Measurements from ENCODE around the gene MLF2.

MLF2 gene

GRCh38 chr12:6763380-6763779 lies 10.4 kb upstream of the MLF2 start:
- peaks cover 26% of the 10 kb centered on the region for H3K4me1 ChIP-seq (ENCODE audit: control insufficient read depth, insufficient read depth, low read length, poor library complexity, severe bottlenecking)
- H3K36me3 ChIP-seq (ENCODE audit: control insufficient read depth, insufficient read depth, low read length), result no peaks in the 10 kb centered on the region
- H3K9me3 ChIP-seq (ENCODE audit: control insufficient read depth, low read length), result no peaks in the 10 kb centered on the region
- peak overlapping the region; percentile 22 for H3K4me3 ChIP-seq (ENCODE audit: extremely low read depth, insufficient read depth, low read length, poor library complexity, severe bottlenecking)
- 64 to 90% methylated on average over 2 to 3 of the region's 4 CpGs for WGBS, 2 experiments (ENCODE audit: insufficient coverage in 2 of 2)
- H3K27ac ChIP-seq (ENCODE audit: low read depth, low read length, severe bottlenecking), result peak overlapping the region; percentile 92

GRCh38 chr12:6759741-6760140 lies 6.8 kb upstream of the MLF2 start:
- Histone ChIP-seq H3K9me3 (ENCODE audit: control insufficient read depth, low read length) (no peaks in the 10 kb centered on the region), H3K4me3 (ENCODE audit: extremely low read depth, insufficient read depth, low read length, poor library complexity, severe bottlenecking) (no peak overlapping the region), H3K4me1 (ENCODE audit: control insufficient read depth, insufficient read depth, low read length, poor library complexity, severe bottlenecking) (peaks cover 11% of the 10 kb centered on the region), H3K27ac (ENCODE audit: low read depth, low read length, severe bottlenecking) (no peak overlapping the region), H3K36me3 (ENCODE audit: control insufficient read depth, insufficient read depth, low read length) (no peaks in the 10 kb centered on the region)
- 91% methylated on average over 5 of the region's 5 CpGs for WGBS, 2 experiments (ENCODE audit: insufficient coverage in 2 of 2)

GRCh38 chr12:6758506-6759095 lies 5.7 kb upstream of the MLF2 start:
- H3K9me3 ChIP-seq (ENCODE audit: control insufficient read depth, low read length), result no peaks in the 10 kb centered on the region
- peaks cover 10% of the 10 kb centered on the region for H3K4me1 ChIP-seq (ENCODE audit: control insufficient read depth, insufficient read depth, low read length, poor library complexity, severe bottlenecking)
- H3K4me3 ChIP-seq (ENCODE audit: extremely low read depth, insufficient read depth, low read length, poor library complexity, severe bottlenecking), result no peak overlapping the region
- no peaks in the 10 kb centered on the region for H3K36me3 ChIP-seq (ENCODE audit: control insufficient read depth, insufficient read depth, low read length)
- WGBS, 2 experiments (ENCODE audit: insufficient coverage in 2 of 2), result 83 to 95% methylated on average over 9 of the region's 9 CpGs
- H3K27ac ChIP-seq (ENCODE audit: low read depth, low read length, severe bottlenecking), result no peak overlapping the region

GRCh38 chr12:6757028-6757690 lies 4.2 kb upstream of the MLF2 start:
- Histone ChIP-seq H3K4me3 (ENCODE audit: extremely low read depth, insufficient read depth, low read length, poor library complexity, severe bottlenecking) (no peak overlapping the region), H3K4me1 (ENCODE audit: control insufficient read depth, insufficient read depth, low read length, poor library complexity, severe bottlenecking) (peaks cover 5% of the 10 kb centered on the region), H3K36me3 (ENCODE audit: control insufficient read depth, insufficient read depth, low read length) (no peaks in the 10 kb centered on the region), H3K9me3 (ENCODE audit: control insufficient read depth, low read length) (no peaks in the 10 kb centered on the region), H3K27ac (ENCODE audit: low read depth, low read length, severe bottlenecking) (no peak overlapping the region)
- WGBS, 2 experiments (ENCODE audit: insufficient coverage in 2 of 2), result 91 to 94% methylated on average over 7 to 8 of the region's 8 CpGs

GRCh38 chr12:6754411-6754810 lies 1.5 kb upstream of the MLF2 start:
- Histone ChIP-seq H3K4me3 (ENCODE audit: extremely low read depth, insufficient read depth, low read length, poor library complexity, severe bottlenecking) (no peak overlapping the region), H3K4me1 (ENCODE audit: control insufficient read depth, insufficient read depth, low read length, poor library complexity, severe bottlenecking) (peaks cover 11% of the 10 kb centered on the region), H3K9me3 (ENCODE audit: control insufficient read depth, low read length) (no peaks in the 10 kb centered on the region), H3K27ac (ENCODE audit: low read depth, low read length, severe bottlenecking) (no peak overlapping the region), H3K36me3 (ENCODE audit: control insufficient read depth, insufficient read depth, low read length) (peaks cover 27% of the 10 kb centered on the region)
- 90 to 96% methylated on average over 2 of the region's 2 CpGs for WGBS, 2 experiments (ENCODE audit: insufficient coverage in 2 of 2)

GRCh38 chr12:6753772-6754356 lies 923 bp upstream of the MLF2 start:
- H3K4me3 ChIP-seq (ENCODE audit: extremely low read depth, insufficient read depth, low read length, poor library complexity, severe bottlenecking), result peak overlapping the region; percentile 99
- 6 to 7% methylated on average over 3 to 5 of the region's 7 CpGs for WGBS, 2 experiments (ENCODE audit: insufficient coverage in 2 of 2)
- H3K4me1 ChIP-seq (ENCODE audit: control insufficient read depth, insufficient read depth, low read length, poor library complexity, severe bottlenecking), result peaks cover 11% of the 10 kb centered on the region
- H3K27ac ChIP-seq (ENCODE audit: low read depth, low read length, severe bottlenecking), result peak overlapping the region; percentile 57
- no peaks in the 10 kb centered on the region for H3K9me3 ChIP-seq (ENCODE audit: control insufficient read depth, low read length)
- peaks cover 32% of the 10 kb centered on the region for H3K36me3 ChIP-seq (ENCODE audit: control insufficient read depth, insufficient read depth, low read length)

- Histone ChIP-seq H3K4me3 (ENCODE audit: extremely low read depth, insufficient read depth, low read length, poor library complexity, severe bottlenecking) (peak overlapping the region; percentile 99), H3K4me1 (ENCODE audit: control insufficient read depth, insufficient read depth, low read length, poor library complexity, severe bottlenecking) (peaks cover 11% of the 10 kb centered on the region), H3K9me3 (ENCODE audit: control insufficient read depth, low read length) (no peaks in the 10 kb centered on the region), H3K36me3 (ENCODE audit: control insufficient read depth, insufficient read depth, low read length) (peaks cover 47% of the 10 kb centered on the region), H3K27ac (ENCODE audit: low read depth, low read length, severe bottlenecking) (peak overlapping the region; percentile 98)
- 6 to 8% methylated on average over 17 to 23 of the region's 24 CpGs for WGBS, 2 experiments (ENCODE audit: insufficient coverage in 2 of 2)
These were observed 597 bp downstream of the MLF2 start for GRCh38 chr12:6752167-6752920.

GRCh38 chr12:6751767-6752166 lies 1.2 kb downstream of the MLF2 start:
- peaks cover 11% of the 10 kb centered on the region for H3K4me1 ChIP-seq (ENCODE audit: control insufficient read depth, insufficient read depth, low read length, poor library complexity, severe bottlenecking)
- no peak overlapping the region for H3K27ac ChIP-seq (ENCODE audit: low read depth, low read length, severe bottlenecking)
- peaks cover 53% of the 10 kb centered on the region for H3K36me3 ChIP-seq (ENCODE audit: control insufficient read depth, insufficient read depth, low read length)
- H3K4me3 ChIP-seq (ENCODE audit: extremely low read depth, insufficient read depth, low read length, poor library complexity, severe bottlenecking), result peak overlapping the region; percentile 99
- WGBS, 2 experiments (ENCODE audit: insufficient coverage in 2 of 2), result 92 to 94% methylated on average over 6 of the region's 7 CpGs
- H3K9me3 ChIP-seq (ENCODE audit: control insufficient read depth, low read length), result no peaks in the 10 kb centered on the region

GRCh38 chr12:6750506-6750905 lies 2.4 kb downstream of the MLF2 start:
- 94 to 100% methylated on average over 2 to 3 of the region's 4 CpGs for WGBS, 2 experiments (ENCODE audit: insufficient coverage in 2 of 2)
- no peaks in the 10 kb centered on the region for H3K9me3 ChIP-seq (ENCODE audit: control insufficient read depth, low read length)
- H3K4me1 ChIP-seq (ENCODE audit: control insufficient read depth, insufficient read depth, low read length, poor library complexity, severe bottlenecking), result peaks cover 11% of the 10 kb centered on the region
- H3K36me3 ChIP-seq (ENCODE audit: control insufficient read depth, insufficient read depth, low read length), result peaks cover 65% of the 10 kb centered on the region
- H3K27ac ChIP-seq (ENCODE audit: low read depth, low read length, severe bottlenecking), result no peak overlapping the region
- no peak overlapping the region for H3K4me3 ChIP-seq (ENCODE audit: extremely low read depth, insufficient read depth, low read length, poor library complexity, severe bottlenecking)

GRCh38 chr12:6748761-6749160 lies 4.2 kb downstream of the MLF2 start:
- Histone ChIP-seq H3K9me3 (ENCODE audit: control insufficient read depth, low read length) (no peaks in the 10 kb centered on the region), H3K4me3 (ENCODE audit: extremely low read depth, insufficient read depth, low read length, poor library complexity, severe bottlenecking) (no peak overlapping the region), H3K27ac (ENCODE audit: low read depth, low read length, severe bottlenecking) (no peak overlapping the region), H3K4me1 (ENCODE audit: control insufficient read depth, insufficient read depth, low read length, poor library complexity, severe bottlenecking) (peaks cover 7% of the 10 kb centered on the region), H3K36me3 (ENCODE audit: control insufficient read depth, insufficient read depth, low read length) (peaks cover 65% of the 10 kb centered on the region)
- WGBS, 2 experiments (ENCODE audit: insufficient coverage in 2 of 2), result 98% methylated on average over 27 to 28 of the region's 28 CpGs
